ENCODE results near the gene COIL.

- TF ChIP-seq POLR2A (IDR thresholded peaks at IDR 0.05) (no peak), CTCF (IDR thresholded peaks at IDR 0.05) (no peak)
Measured at GRCh38 chr17:56908001-56908542, 52.8 kb downstream of the COIL start.

Measured in heart left ventricle (tissue), 13 donors.